Common myeloid progenitor, CD34-positive (primary cell): ENCODE data around the gene ZBTB46.
"Not testable (repeated sequence)": the region's sequence is repeated elsewhere in the genome, so short reads cannot be mapped to it uniquely, and the experiment has no call there.

Experiments used
- CTCF ChIA-PET: fragments of 350-600 bp; sonication (Branson Sonifier 250); formaldehyde crosslinking; loops from one replicate; lab custom pipeline; 2021; ENCODE audit warnings: antibody characterized with exemption; lab: Charles Lee
- POLR2A ChIA-PET: fragments of 350-600 bp; sonication (Branson Sonifier 250); formaldehyde crosslinking; loops from one replicate; lab custom pipeline; 2021; ENCODE audit warnings: antibody characterized with exemption; lab: Charles Lee
- DNase-seq, 3 donors: peaks; one replicate each; pipeline versions ENCODE4 v3.0.0 to v3.0.0-alpha.2; 2013
- H3K27ac ChIP-seq, 2 experiments: 1 replicate in 1 of 2; 2 replicates in 1 of 2; pipeline ENCODE4 v1.7.0; 2013; ENCODE audit warnings: inconsistent platforms in 2 of 2, low read length in 2 of 2, mild to moderate bottlenecking in 2 of 2, low read depth in 1 of 2, moderate library complexity in 1 of 2; ENCODE audit not compliant: severe bottlenecking in 2 of 2, insufficient read depth in 1 of 2, poor library complexity in 1 of 2
- H3K27me3 ChIP-seq, 5 experiments: replicated peaks in 2 of 5; 1 replicate in 3 of 5; 2 replicates in 2 of 5; pipeline versions ENCODE4 v1.6.1 to v1.7.0; 2013; ENCODE audit warnings: low read length in 4 of 5, mild to moderate bottlenecking in 2 of 5, moderate library complexity in 2 of 5, inconsistent platforms in 1 of 5; ENCODE audit not compliant: insufficient read depth in 5 of 5, control insufficient read depth in 4 of 5
- H3K36me3 ChIP-seq, 4 experiments: 1 replicate in 2 of 4; 2 replicates in 2 of 4; pipeline versions ENCODE4 v1.6.1 to v1.7.0; 2013; ENCODE audit warnings: low read length in 3 of 4, control low read depth in 1 of 4, mild to moderate bottlenecking in 1 of 4; ENCODE audit not compliant: control insufficient read depth in 4 of 4, insufficient read depth in 4 of 4
- H3K4me1 ChIP-seq, 4 experiments: 1 replicate in 3 of 4; 2 replicates in 1 of 4; pipeline versions ENCODE4 v1.6.1 to v1.7.1; 2013; ENCODE audit warnings: low read length in 3 of 4, mild to moderate bottlenecking in 3 of 4, control low read depth in 1 of 4, inconsistent platforms in 1 of 4, moderate library complexity in 1 of 4; ENCODE audit not compliant: control insufficient read depth in 4 of 4, insufficient read depth in 4 of 4; ENCODE audit errors: control extremely low read depth in 1 of 4
- H3K4me3 ChIP-seq, 7 experiments: 1 replicate in 4 of 7; 2 replicates in 3 of 7; pipeline versions ENCODE4 v1.5.1 to v1.7.0; 2013; ENCODE audit warnings: mild to moderate bottlenecking in 7 of 7, low read length in 6 of 7, moderate library complexity in 6 of 7, inconsistent platforms in 2 of 7, low read depth in 2 of 7, control low read depth in 1 of 7; ENCODE audit not compliant: insufficient read depth in 4 of 7, control insufficient read depth in 1 of 7; ENCODE audit errors: extremely low read depth in 1 of 7
- H3K9me3 ChIP-seq, 5 experiments: 1 replicate in 4 of 5; 2 replicates in 1 of 5; pipeline versions ENCODE4 v1.6.1 to v1.7.1; 2013; ENCODE audit warnings: low read length in 4 of 5, mild to moderate bottlenecking in 2 of 5, inconsistent platforms in 1 of 5, low read depth in 1 of 5, moderate library complexity in 1 of 5; ENCODE audit not compliant: control insufficient read depth in 4 of 5, insufficient read depth in 2 of 5; ENCODE audit errors: control extremely low read depth in 1 of 5
- WGBS: methylation state at CpG from one replicate; pipeline ENCODE4 v1.1.5; 2013; ENCODE audit not compliant: insufficient coverage; 5-methylcytosine and 5-hydroxymethylcytosine counted together

Gene ZBTB46

DNA sequence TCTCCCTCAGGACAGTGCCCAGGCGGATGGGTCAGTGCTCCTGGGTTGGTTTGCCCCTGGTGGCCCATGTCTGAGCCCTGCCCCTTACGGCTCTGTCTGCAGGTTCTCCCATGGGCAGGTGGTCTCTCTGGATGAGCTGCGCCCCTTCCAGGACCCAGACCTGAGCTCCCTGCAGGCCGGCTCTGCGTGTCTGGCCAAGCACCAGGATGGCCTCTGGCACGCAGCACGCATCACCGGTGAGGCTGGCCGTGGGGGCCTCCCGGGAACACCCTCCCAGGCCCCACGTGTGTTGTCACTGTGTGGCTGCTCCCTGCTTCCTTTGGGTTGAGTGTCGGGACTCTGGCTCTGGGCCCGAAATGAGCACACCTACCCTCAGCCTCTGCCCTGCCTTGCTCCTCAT is 97.9 kb downstream of the ZBTB46 start:
- Histone ChIP-seq H3K4me1 (peaks cover 0 to 45% (median 31%) of the 10 kb centered on the region in 4 experiments), H3K9me3 (no peaks in the 10 kb centered on the region)

DNA sequence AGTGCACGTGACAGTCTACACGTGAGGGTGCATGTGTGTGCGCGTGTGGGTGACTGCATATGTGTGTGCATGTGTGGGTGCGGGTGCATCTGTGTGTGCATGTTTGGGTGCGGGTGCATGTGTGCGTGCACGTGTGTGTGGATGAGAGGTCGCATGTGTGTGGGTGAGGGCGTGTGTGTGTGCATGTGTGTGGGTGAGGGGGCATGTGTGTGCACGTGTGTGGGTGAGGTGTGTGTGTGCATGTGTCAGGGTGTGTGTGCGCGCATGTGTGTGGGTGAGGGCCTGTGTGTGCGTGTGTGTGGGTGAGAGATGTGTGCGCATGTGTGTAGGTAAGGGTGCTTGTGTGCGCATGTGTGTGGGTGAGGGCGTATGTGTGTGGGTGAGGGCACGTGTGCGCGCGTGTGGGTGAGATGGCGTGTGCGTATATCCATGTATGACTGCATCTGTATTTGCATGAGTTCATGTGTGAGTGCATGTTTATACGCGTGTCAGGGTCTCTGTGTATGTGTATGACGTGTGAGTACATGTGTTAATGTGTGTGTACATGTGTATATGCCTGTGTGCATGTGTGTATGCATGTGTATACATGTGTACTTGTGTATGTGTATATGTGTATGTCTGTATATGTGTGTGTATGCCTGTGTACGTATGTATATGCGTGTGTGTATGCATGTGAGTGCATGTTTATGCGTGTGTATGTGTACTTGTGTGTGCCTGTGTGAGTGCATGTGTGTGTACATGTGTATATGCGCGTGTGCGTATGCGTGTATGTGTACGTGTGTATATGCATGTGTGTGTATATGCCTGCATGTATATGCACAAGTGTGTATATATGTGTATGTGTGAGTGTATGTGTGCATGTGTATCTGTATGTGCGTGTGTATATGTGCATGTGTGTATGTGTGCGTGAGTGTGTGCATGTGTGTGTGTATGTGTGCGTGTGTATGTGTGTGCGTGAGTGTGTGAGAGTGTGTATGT is 98.7 kb downstream of the ZBTB46 start:
- H3K27ac ChIP-seq, result no peak overlapping the region
- no peaks in the 10 kb centered on the region for H3K9me3 ChIP-seq
- no peak for DNase-seq
- CTCF ChIA-PET, result no interaction called here
- peaks cover 0 to 44% (median 28%) of the 10 kb centered on the region in 4 experiments for H3K4me1 ChIP-seq
- 87% methylated on average over 27 of the region's 38 CpGs for WGBS
- H3K4me3 ChIP-seq, result no peak overlapping the region
- no peaks in the 10 kb centered on the region for H3K27me3 ChIP-seq
- H3K36me3 ChIP-seq, result peaks cover 2 to 41% (median 20%) of the 10 kb centered on the region in 4 experiments
- POLR2A ChIA-PET, result no interaction called here

More for the DNA sequence above, 97.9 kb downstream of the ZBTB46 start:
- Histone ChIP-seq H3K27ac (no peak overlapping the region), H3K36me3 (peaks cover 2 to 41% (median 20%) of the 10 kb centered on the region in 4 experiments), H3K4me3 (no peak overlapping the region), H3K27me3 (no peaks in the 10 kb centered on the region)
- ChIA-PET POLR2A (no interaction called here), CTCF (interaction anchor here (1.1 kb wide), 1 partner anchor 17 kb away, joined by 4 read pairs; no protein-coding TSS in a partner anchor)
- no peak for DNase-seq
- over 99% methylated on average over 13 of the region's 13 CpGs for WGBS

DNA sequence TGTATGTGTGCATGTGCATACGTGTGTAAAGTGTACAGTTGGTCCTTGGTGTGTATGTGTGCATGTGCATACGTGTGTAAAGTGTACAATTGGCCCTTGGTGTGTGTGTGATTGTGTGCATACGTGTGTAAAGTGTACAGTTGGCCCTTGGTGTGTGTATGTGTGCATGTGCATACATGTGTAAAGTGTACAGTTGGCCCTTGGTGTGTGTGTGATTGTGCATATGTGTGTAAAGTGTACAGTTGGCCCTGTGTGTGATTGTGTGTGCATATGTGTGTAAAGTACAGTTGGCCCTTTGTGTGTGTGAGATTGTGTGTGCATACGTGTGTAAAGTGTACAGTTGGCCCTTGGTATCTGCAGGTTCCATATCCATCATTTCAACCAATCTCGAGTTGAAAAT is 99.7 kb downstream of the ZBTB46 start:
- WGBS, result 100% methylated on average over 1 of the region's 5 CpGs
- ChIA-PET CTCF (no interaction called here), POLR2A (no interaction called here)
- Histone ChIP-seq H3K27me3 (no peaks in the 10 kb centered on the region), H3K4me3 (no peak overlapping the region), H3K27ac (no peak overlapping the region), H3K36me3 (peaks cover 4 to 41% (median 21%) of the 10 kb centered on the region in 4 experiments), H3K9me3 (no peaks in the 10 kb centered on the region), H3K4me1 (peaks cover 0 to 35% (median 21%) of the 10 kb centered on the region in 4 experiments)
- DNase-seq, result no peak

DNA sequence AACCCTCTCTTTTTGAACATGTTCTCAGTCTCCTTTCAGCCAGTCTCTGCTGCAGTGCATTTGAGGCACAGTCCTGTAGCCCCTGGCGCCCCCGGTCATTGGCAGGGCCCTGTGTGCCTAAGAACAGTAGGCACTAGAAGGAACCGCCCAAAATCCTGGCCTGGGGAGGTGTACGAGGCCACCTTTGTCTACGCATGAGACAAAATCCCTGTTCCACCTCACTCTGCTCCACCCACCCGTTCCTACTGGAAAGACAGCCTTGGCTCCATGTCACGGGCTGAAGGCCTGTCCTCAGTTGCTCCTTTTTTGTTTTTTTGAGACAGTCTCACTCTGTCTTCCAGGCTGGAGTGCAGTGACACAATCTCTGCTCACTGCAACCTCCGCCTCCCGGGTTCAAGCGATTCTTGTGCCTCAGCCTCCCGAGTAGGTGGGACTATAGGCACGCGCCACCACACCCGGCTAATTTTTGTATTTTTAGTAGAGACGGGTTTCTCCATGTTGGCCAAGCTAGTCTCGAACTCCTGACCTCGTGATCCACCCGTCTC is 100.8 kb downstream of the ZBTB46 start:
- Histone ChIP-seq H3K36me3 (peaks cover 4 to 32% (median 19%) of the 10 kb centered on the region in 4 experiments), H3K4me1 (peaks cover 0 to 28% (median 20%) of the 10 kb centered on the region in 4 experiments)
- DNase-seq, H3K4me3 ChIP-seq, H3K9me3 ChIP-seq, POLR2A ChIA-PET, H3K27ac ChIP-seq, H3K27me3 ChIP-seq, CTCF ChIA-PET: not testable (repeated sequence)
- WGBS, result 94% methylated on average over 18 of the region's 18 CpGs

DNA sequence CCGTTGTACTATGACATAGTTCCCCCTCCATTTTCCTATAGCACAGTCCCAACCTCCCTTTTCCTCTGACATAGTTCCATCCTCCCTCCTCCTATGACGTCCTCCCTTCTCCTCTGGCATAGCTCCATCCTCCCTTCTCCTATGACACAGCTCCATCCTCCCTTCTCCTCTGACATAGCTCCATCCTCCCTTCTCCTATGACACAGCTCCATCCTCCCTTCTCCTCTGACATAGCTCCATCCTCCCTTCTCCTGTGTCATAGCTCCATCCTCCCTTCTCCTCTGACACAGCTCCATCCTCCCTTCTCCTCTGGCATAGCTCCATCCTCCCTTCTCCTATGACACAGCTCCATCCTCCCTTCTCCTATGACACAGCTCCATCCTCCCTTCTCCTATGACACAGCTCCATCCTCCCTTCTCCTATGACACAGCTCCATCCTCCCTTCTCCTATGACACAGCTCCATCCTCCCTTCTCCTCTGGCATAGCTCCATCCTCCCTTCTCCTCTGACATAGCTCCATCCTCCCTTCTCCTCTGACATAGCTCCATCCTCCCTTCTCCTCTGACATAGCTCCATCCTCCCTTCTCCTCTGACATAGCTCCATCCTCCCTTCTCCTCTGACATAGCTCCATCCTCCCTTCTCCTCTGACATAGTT is 108.0 kb downstream of the ZBTB46 start:
- ChIA-PET POLR2A (interaction anchor here (0.6 kb wide), 1 partner anchor 15 kb away, joined by 3 read pairs; no protein-coding TSS in a partner anchor), CTCF (interaction anchor here (0.8 to 2.7 kb wide), 2 partner anchors 11 to 15 kb away, joined by 3 to 8 read pairs; partner anchors contain the start of genes ARFRP1 and ZGPAT)
- H3K27me3 ChIP-seq, H3K27ac ChIP-seq, H3K4me1 ChIP-seq, DNase-seq, H3K4me3 ChIP-seq: not testable (repeated sequence)
- WGBS, result 100% methylated on average over 2 of the region's 2 CpGs
- Histone ChIP-seq H3K9me3 (peaks cover 0 to 19% (median 5%) of the 10 kb centered on the region in 5 experiments), H3K36me3 (peaks cover 8 to 42% (median 14%) of the 10 kb centered on the region in 4 experiments)

DNA sequence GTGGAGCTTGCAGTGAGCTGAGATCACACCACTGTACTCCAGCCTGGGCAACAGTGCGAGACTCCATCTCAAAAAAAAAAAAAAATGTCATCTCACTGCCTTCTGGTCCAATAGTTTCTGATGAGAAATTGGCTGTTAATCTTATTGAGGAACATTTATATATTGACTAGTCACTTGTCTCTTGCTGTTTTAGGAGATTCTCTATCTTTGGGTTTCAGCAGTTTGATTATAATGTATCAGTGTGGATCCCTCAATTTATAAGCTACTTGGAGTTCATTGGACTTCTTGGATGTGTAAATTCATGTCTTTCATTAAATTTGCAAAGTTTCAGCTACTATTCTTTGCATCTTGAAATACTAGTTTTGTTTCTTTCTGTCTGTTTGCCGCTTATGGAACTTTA is 112.1 kb downstream of the ZBTB46 start:
- Histone ChIP-seq H3K4me3 (no peak overlapping the region), H3K27me3 (no peaks in the 10 kb centered on the region), H3K27ac (no peak overlapping the region), H3K36me3 (peaks cover 17 to 63% (median 32%) of the 10 kb centered on the region in 4 experiments), H3K4me1 (no peaks in the 10 kb centered on the region), H3K9me3 (peaks cover 5 to 22% (median 20%) of the 10 kb centered on the region in 5 experiments)
- ChIA-PET CTCF (interaction anchor here (0.6 to 1.3 kb wide), 3 partner anchors 9 to 119 kb away, joined by 3 to 4 read pairs (median 3); no protein-coding TSS in a partner anchor), POLR2A (no interaction called here)
- DNase-seq, result peak in 2 of 3 donors; percentile 33 to 45
- no CpG with 5 or more reads among the region's 2 CpGs for WGBS
